ENCODE results near the gene UNC80. TPM values are rescaled to one million over a fixed set of nuclear protein-coding genes. Genes with fewer than 3 reads are reported as not detected.

UNC80 gene
- total and polyA plus RNA-seq, 2 of the 4 experiments (the other 2 are of a cell fraction), result not detected

GRCh38 chr2:209875270-209875669, 103.6 kb downstream of the UNC80 start:
- H4K8ac ChIP-seq (ENCODE audit: low read depth in 2 of 2, low read length in 2 of 2), result no peak overlapping the region
- H4K91ac ChIP-seq (ENCODE audit: insufficient read depth, low read depth, low read length), result no peak overlapping the region
- no peak overlapping the region for H3K14ac ChIP-seq (replicated peaks; ENCODE audit: low read depth, low read length)
- H4K20me1 ChIP-seq (ENCODE audit: insufficient read depth, low read length), result no peaks in the 10 kb centered on the region
- no peak overlapping the region for H2AFZ ChIP-seq (replicated peaks; ENCODE audit: low read length, poor library complexity)
- H3K79me1 ChIP-seq (ENCODE audit: low read depth in 1 of 2, low read length in 2 of 2), result no peaks in the 10 kb centered on the region
- POLR2A ChIA-PET (ENCODE audit: unreplicated experiment), result no interaction called here
- CTCF ChIA-PET, result no interaction called here
- no peak overlapping the region for H3K23ac ChIP-seq (ENCODE audit: low read depth, low read length)
- no peak overlapping the region for H3K4me2 ChIP-seq (ENCODE audit: low read depth, low read length)
- H3K4ac ChIP-seq (ENCODE audit: low read depth, low read length), result no peak overlapping the region
- H3K27me3 ChIP-seq (ENCODE audit: control insufficient read depth, insufficient read depth, low read length), result no peaks in the 10 kb centered on the region
- no peaks in the 10 kb centered on the region for H3K36me3 ChIP-seq (ENCODE audit: control insufficient read depth, insufficient read depth, low read length)
- H3K4me1 ChIP-seq (ENCODE audit: control insufficient read depth, insufficient read depth, low read length), result no peaks in the 10 kb centered on the region
- in situ Hi-C loops (cut with MboI; ENCODE audit: low sequenced_read_pairs), result no loop called here
- H2AK5ac ChIP-seq (ENCODE audit: low read depth, low read length), result no peak overlapping the region
- dilution Hi-C loops (cut with HindIII; ENCODE audit: low sequenced_read_pairs, unreplicated experiment), result no loop called here
- H2AK9ac ChIP-seq (replicated peaks; ENCODE audit: low read depth, low read length, poor library complexity), result no peak overlapping the region
- no peak overlapping the region for H3K18ac ChIP-seq (ENCODE audit: low read depth, low read length)
- DNase-seq (no peak), ATAC-seq (ENCODE audit: low read depth) (no peak)
- intact Hi-C loops (cut with micrococcal nuclease), result loop anchor here (10.0 kb wide), 1 partner anchor 1390 kb away; no protein-coding TSS in a partner anchor
- H2BK120ac ChIP-seq (ENCODE audit: low read depth, low read length), result no peak overlapping the region
- H3K56ac ChIP-seq (ENCODE audit: extremely low read depth, insufficient read depth, low read length), result no peak overlapping the region
- H2BK5ac ChIP-seq (ENCODE audit: low read depth, low read length, poor library complexity, severe bottlenecking), result no peak overlapping the region
- no peaks in the 10 kb centered on the region; the same call in 1 of the 2 replicates for H3K9me3 ChIP-seq (ENCODE audit: control insufficient read depth, insufficient read depth, low read length)
- H4K5ac ChIP-seq (ENCODE audit: low read depth, low read length), result no peak overlapping the region
- no peaks in the 10 kb centered on the region for H3K9me1 ChIP-seq (ENCODE audit: insufficient read depth, low read length)
- WGBS, 2 experiments (ENCODE audit: extremely low coverage in 2 of 2, insufficient read length in 1 of 2), result no CpG with 5 or more reads among the region's 1 CpG
- no TSS peak for BruUV-seq (replicated peaks)
- no peak overlapping the region for H2BK15ac ChIP-seq (ENCODE audit: low read depth, low read length)
- no peak overlapping the region for H2BK20ac ChIP-seq (ENCODE audit: low read depth, low read length)
- no peak for TF ChIP-seq FOS (IDR thresholded peaks at IDR 0.05; ENCODE audit: low read depth, low read length)
- H3K27ac ChIP-seq (ENCODE audit: insufficient read depth, low read length), result no peak overlapping the region
- H3K4me3 ChIP-seq (ENCODE audit: insufficient read depth, low read depth, low read length), result no peak overlapping the region
- no peak overlapping the region for H3K9ac ChIP-seq (ENCODE audit: low read depth, low read length)

Data from IMR-90 (cell line).